PC-9 (cell line): Measurements from ENCODE around the gene MYL7.

Source experiments
- EZH2 ChIP-seq: fragments of 200-600 bp; sonication (generic); IDR thresholded peaks from 2 replicates; pipeline ENCODE4 v1.8.0; 2017; ENCODE audit warnings: antibody characterized with exemption, low read depth
- TF ChIP-seq, protein P1 (sequence below): fragments of 200-600 bp; sonication (generic); conservative IDR thresholded peaks from 2 replicates; pipeline ENCODE4 v1.6.1; 2017; ENCODE audit warnings: mixed run types, antibody characterized with exemption, mild to moderate bottlenecking, moderate library complexity

DNA sequence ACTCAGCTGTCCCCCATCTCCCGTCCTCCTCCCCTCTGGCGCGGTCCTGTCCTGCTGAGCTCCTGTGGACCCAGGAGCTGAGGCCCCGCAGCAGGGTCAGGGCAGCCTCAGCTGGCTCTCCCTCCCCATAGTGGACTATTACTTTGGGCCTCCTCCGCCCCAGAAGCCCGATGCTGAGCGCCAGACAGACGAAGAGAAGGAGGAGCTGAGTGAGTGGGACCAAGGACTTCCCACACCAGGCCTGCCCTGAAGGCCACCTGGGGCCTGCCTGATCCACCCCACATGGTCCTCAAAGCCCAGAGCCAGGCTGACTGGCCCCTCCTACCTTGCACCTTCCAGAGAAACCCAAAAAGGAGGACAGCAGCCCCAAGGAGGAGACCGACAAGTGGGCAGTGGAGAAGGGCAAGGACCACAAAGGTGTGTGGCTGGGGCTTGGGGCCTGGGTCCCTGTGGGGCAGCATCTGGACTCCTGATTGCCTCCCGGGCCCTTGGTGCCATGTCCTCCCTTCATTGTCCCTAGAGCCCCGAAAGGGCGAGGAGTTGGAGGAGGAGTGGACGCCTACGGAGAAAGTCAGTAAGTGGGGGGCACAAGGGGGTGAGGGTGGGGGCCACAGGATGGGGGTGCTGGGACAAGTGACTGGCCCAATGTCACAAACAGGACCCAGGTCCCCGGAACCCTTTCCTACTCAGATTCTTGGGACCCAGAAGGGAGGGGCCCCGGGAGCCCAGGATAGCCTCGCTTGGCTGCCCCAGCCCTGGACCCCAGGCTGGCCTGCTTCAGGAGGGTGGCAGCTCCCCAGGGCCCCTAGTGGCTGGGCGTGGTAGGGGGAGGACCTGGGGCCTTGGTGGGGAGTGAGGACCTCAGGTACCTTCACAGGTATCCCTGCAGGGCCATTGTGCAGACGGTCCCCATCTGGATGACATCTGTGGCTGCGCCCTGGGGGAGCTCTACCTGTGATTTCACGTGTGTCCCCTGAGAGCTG lies 32.1 kb downstream of the MYL7 start:
- TF ChIP-seq, protein P1, sequence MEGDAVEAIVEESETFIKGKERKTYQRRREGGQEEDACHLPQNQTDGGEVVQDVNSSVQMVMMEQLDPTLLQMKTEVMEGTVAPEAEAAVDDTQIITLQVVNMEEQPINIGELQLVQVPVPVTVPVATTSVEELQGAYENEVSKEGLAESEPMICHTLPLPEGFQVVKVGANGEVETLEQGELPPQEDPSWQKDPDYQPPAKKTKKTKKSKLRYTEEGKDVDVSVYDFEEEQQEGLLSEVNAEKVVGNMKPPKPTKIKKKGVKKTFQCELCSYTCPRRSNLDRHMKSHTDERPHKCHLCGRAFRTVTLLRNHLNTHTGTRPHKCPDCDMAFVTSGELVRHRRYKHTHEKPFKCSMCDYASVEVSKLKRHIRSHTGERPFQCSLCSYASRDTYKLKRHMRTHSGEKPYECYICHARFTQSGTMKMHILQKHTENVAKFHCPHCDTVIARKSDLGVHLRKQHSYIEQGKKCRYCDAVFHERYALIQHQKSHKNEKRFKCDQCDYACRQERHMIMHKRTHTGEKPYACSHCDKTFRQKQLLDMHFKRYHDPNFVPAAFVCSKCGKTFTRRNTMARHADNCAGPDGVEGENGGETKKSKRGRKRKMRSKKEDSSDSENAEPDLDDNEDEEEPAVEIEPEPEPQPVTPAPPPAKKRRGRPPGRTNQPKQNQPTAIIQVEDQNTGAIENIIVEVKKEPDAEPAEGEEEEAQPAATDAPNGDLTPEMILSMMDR, result no peak
- no peak for TF ChIP-seq EZH2
